GM19351 (cell line): ENCODE data around the gene HES1.
"Not testable (repeated sequence)": the region's sequence is repeated elsewhere in the genome, so short reads cannot be mapped to it uniquely, and the experiment has no call there.

ENCODE experiments used
- ATAC-seq: cut with Tn5 transposase; IDR thresholded peaks from one replicate; pipeline ENCODE4 v1.9.1; 2021; ENCODE audit warnings: mild to moderate bottlenecking, moderate library complexity; ENCODE audit not compliant: unreplicated experiment

Gene HES1

DNA sequence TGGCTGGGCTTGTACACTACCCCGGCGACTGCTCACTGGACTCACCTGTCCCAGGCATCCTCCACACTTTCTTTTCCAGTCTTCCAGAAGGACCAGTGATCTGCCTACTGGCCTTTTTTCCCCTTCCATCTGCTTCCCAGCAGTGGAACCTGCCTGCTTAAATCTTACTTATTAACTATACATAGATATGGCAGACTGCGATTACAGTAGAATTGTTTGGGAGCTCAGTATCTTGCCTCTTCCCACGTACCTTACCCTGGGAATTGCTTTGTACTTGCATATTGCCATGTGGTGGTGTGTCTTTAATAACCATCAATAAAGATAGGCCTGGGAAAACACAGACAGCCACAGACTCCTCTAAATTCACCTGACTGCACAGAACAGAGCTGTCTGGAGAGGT lies 11.8 kb upstream of the HES1 start:
- no peak for ATAC-seq

DNA sequence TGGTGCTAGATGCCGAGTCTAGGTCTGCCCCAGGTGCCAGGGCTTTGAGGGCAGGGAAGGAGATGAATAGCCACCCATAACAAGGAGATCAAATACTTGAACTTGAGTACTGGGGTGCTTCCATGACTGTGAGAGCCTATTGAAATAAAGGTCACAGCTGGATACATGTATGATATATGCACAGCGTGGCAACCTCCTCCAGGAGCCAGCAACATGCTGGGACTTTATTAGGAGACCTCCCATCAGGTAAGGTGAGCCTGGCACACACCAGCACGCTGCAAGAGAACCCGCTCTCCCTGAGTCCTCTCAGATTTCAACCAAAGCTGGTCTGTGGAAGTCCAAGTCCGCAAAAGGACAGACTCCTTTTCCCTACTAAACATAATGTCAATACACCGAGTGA lies 10.5 kb upstream of the HES1 start:
- no peak for ATAC-seq

DNA sequence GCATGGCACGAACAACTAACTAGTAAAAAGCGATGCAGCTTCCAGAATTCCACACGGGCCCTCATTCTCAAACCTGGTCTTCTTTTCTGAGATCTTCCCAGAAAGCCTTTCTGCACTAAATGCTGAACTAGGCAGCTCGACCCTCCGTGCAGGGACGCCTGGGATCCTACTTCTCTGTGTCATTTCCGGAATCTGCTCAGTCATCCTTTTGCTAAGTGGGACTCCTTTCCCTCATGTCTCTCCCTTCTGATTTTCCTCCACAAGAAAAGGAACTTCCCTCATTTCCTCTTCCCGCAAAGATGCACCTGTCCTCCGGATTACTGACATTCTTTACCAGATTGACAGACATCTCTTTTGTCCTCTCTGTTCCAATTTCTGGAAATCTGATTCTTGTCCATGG lies 9.2 kb upstream of the HES1 start:
- ATAC-seq = no peak

GRCh38 chr3:194128202-194128918 lies 7.6 kb upstream of the HES1 start:
- no peak for ATAC-seq

GRCh38 chr3:194128919-194129295 lies 7.0 kb upstream of the HES1 start:
- ATAC-seq = not testable (repeated sequence)

DNA sequence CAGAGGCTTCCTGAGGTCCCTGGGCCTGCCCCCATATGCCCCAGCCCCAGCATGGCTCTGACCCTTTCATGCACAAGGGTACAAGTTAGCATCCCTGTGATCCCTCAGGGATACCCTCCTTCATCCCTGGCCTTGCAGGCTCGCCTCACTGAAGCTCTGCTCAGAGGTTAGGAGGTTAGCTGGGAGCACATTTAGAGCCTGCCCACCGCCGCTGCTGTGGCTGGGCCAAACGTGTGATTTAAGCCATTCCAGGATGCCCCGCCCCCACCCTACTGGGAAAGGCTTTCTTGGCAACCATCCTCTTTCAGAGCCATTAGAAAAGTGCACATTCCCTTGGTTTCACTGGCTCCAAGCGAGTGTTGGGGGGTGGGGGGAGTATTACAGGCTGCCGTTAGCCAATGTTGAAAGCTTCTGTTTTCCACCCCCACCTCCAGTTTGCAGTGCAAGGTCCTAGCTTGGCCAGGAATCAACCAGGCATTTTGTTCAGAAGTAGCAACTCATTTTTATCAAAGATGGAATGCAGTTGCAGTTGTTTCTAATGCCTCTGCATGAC lies 6.3 kb upstream of the HES1 start:
- no peak for ATAC-seq

DNA sequence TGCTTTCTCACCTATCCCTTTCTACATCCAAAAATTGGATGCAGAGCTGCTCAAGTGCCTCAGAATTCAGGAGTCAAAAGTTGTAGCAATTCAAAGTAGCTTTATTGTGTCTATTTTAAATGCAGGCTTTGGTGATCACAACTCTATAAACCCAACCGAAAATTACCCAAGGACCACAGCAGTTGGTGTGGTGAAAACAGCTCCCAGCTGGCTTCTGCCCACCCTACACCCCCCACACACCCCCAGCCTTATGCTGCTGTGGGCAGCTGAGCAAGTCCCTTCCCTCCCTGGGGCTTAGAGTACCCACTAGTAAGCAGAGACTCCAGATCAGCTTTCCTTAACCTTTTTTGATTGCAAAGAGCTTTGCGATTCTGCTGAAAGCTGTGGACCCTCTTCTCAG lies 5.8 kb upstream of the HES1 start:
- no peak for ATAC-seq

DNA sequence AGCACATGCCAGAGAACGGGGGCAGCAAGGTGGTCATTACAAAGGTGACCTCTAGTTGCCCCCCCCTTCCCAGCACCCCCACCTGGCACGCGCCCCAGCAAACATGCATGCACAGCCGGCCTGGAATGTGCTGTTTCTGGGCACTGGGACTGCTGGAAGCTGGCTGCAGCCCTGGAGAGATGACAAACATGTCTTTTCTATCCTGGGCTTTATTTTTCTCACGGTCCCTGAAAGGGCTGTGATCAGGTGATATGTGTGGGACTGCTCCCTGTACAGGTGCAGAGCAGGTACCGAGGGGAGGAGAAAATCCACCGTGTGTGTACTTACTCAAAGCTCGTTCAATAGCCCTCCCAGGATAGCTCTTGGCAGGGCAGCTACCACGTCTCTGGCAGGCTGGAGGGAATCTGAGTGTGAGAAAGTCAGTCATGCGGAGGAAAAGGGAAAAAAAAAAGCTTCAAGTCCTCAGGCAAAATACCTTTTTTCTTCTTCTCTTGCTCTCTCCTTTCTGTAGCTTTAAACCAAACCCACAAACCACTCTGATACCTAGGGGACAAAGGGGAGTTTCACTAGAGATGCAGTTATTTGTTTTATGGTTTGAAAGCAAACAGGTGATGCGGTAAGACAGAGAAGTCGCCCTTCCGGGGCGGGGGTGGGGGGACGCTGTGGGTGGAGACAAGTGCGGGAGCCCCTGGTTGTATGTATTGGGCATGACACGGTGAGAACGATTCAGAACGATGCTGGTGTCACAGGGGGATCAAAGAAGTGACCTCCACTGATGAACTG lies 5.0 kb upstream of the HES1 start:
- peak; percentile 54 for ATAC-seq

DNA sequence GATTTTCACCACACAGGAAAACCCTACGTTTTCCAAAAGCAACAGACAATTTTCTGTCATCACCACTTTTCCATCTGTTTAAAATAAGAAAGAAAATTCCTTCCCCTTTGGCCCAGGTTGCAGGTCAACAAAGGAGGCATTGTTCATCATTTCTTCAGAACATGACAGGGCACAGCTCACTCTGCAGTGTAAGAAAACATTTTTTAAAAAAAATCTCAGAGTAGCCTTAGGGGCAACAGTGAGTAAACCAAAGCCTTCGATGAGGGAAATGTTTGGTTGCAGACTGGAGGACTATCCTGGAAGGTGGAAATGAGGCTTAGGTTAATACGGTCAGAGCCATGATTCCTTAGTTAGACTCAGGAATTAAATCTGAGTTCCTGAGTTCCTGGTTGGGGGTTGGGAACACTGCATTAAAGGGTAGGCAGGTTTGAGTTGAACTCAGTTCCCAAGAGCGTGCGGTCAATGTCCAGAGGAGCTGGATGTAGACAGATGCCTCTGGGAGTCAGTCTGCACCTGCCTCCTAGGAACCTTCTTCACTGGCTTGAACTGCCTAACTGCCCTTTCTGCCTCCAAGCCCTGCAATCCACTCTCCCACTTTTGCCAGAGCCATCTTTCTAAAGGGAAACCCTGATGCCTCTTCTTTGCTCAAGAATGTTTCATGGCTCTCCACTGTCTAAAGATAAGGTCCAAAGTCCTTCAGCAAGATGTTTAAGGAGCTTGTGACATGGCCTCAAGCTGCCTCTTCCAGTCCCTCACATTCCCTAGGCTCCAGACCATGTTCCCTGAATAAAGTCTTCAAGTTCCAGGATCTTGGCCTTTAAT lies 3.3 kb upstream of the HES1 start:
- ATAC-seq = no peak

DNA sequence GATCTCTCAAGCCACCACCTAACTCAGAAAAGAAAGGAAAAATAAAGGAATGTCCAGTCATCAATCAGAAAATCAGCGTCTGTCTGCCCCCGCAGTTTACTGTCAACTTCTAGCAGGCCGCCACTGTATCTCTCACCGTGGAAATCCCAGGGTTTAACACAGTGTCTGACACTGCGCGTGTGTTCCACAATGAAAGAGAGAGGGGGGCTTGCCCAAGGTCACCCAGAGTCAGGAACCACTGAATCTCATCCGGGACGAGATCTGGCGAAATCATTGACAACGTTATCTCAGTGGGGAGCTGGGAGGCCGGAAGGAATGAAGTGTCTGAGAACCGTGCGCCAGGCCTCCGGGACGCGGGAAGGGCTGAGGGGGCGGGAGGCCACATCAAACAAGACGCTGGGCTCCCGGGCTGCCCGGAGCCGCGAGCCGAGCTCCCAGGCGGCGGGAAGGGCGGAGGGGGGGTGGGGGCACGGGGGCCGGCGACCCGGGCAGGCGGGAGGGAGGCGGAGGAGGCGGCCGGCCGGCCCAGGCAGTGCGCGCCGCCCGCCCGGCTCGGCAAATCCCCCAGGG lies 2.2 kb upstream of the HES1 start:
- no peak for ATAC-seq

GRCh38 chr3:194134231-194134756 lies 1.7 kb upstream of the HES1 start:
- ATAC-seq = peak; percentile 15

GRCh38 chr3:194134757-194135515 lies 1.0 kb upstream of the HES1 start:
- peak; percentile 29 for ATAC-seq

- ATAC-seq = no peak
Observed at GRCh38 chr3:194135516-194135805, 487 bp upstream of the HES1 start.

DNA sequence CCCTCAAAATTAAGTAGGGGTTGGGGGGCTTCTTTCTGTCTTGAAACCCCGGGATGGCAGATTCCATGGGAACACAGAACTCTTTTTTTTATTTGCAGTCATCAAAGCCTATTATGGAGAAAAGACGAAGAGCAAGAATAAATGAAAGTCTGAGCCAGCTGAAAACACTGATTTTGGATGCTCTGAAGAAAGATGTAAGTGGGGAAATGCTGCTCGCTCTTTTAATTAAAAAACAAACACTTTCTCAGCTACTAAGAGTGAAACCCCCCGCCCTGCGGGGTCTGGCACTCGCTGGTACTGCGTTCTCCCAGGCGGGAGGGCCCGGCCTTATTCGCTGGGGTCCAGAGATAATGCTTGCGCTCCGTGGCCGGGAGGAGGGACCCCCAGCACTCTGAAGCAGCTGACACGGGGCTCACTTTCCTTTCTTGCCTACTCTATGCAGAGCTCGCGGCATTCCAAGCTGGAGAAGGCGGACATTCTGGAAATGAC lies 615 bp downstream of the HES1 start:
- no peak for ATAC-seq

GRCh38 chr3:194137008-194137505 lies 1.1 kb downstream of the HES1 start:
- no peak for ATAC-seq

DNA sequence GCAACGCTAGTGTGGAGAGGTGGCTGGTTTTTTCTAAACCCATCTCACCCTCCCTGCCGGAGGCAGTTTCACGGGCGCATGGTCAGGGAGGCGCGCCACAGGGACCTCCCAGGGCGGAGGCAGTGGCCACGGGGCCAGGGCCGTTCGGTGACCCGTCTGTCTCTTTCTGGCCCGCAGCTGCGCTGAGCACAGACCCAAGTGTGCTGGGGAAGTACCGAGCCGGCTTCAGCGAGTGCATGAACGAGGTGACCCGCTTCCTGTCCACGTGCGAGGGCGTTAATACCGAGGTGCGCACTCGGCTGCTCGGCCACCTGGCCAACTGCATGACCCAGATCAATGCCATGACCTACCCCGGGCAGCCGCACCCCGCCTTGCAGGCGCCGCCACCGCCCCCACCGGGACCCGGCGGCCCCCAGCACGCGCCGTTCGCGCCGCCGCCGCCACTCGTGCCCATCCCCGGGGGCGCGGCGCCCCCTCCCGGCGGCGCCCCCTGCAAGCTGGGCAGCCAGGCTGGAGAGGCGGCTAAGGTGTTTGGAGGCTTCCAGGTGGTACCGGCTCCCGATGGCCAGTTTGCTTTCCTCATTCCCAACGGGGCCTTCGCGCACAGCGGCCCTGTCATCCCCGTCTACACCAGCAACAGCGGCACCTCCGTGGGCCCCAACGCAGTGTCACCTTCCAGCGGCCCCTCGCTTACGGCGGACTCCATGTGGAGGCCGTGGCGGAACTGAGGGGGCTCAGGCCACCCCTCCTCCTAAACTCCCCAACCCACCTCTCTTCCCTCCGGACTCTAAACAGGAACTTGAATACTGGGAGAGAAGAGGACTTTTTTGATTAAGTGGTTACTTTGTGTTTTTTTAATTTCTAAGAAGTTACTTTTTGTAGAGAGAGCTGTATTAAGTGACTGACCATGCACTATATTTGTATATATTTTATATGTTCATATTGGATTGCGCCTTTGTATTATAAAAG lies 1.8 kb downstream of the HES1 start:
- ATAC-seq = peak; percentile 42

GRCh38 chr3:194138732-194139070 lies 2.8 kb downstream of the HES1 start:
- ATAC-seq = no peak

GRCh38 chr3:194139071-194139813 lies 3.3 kb downstream of the HES1 start:
- no peak for ATAC-seq
